Measurements from ENCODE around the gene NAV2.

The NAV2 gene

GRCh38 chr11:19736831-19737230 is 24.2 kb downstream of the NAV2 start:
- H3K4me3 Mint-ChIP-seq: no peak overlapping the region
- no peaks in the 10 kb centered on the region for H3K9me3 Mint-ChIP-seq
- no peak overlapping the region for H3K27ac Mint-ChIP-seq
- H3K27me3 Mint-ChIP-seq (ENCODE audit: low read depth): peaks cover 23% of the 10 kb centered on the region
- H3K36me3 Mint-ChIP-seq (ENCODE audit: low read depth): no peaks in the 10 kb centered on the region
- H3K4me1 Mint-ChIP-seq (ENCODE audit: low read depth): no peaks in the 10 kb centered on the region

- no peak overlapping the region for H3K4me3 Mint-ChIP-seq
- H3K9me3 Mint-ChIP-seq: no peaks in the 10 kb centered on the region
- no peaks in the 10 kb centered on the region for H3K36me3 Mint-ChIP-seq (ENCODE audit: low read depth)
- H3K4me1 Mint-ChIP-seq (ENCODE audit: low read depth): no peaks in the 10 kb centered on the region
- H3K27ac Mint-ChIP-seq: no peak overlapping the region
- H3K27me3 Mint-ChIP-seq (ENCODE audit: low read depth): peaks cover 28% of the 10 kb centered on the region
These were observed 24.9 kb downstream of the NAV2 start for GRCh38 chr11:19737575-19737974.

- Mint-ChIP-seq H3K4me3 (no peak overlapping the region), H3K27me3 (ENCODE audit: low read depth) (peaks cover 28% of the 10 kb centered on the region)
These were observed 25.5 kb downstream of the NAV2 start for GRCh38 chr11:19738124-19738523.

GRCh38 chr11:19739872-19740271 is 27.2 kb downstream of the NAV2 start:
- Mint-ChIP-seq H3K9me3 (no peaks in the 10 kb centered on the region), H3K4me1 (ENCODE audit: low read depth) (no peaks in the 10 kb centered on the region), H3K36me3 (ENCODE audit: low read depth) (no peaks in the 10 kb centered on the region), H3K4me3 (no peak overlapping the region), H3K27me3 (ENCODE audit: low read depth) (peaks cover 28% of the 10 kb centered on the region), H3K27ac (no peak overlapping the region)

More at GRCh38 chr11:19738124-19738523, 25.5 kb downstream of the NAV2 start:
- no peaks in the 10 kb centered on the region for H3K4me1 Mint-ChIP-seq (ENCODE audit: low read depth)
- no peaks in the 10 kb centered on the region for H3K9me3 Mint-ChIP-seq
- H3K27ac Mint-ChIP-seq: no peak overlapping the region
- H3K36me3 Mint-ChIP-seq (ENCODE audit: low read depth): no peaks in the 10 kb centered on the region

GRCh38 chr11:19740586-19740985 is 27.9 kb downstream of the NAV2 start:
- no peaks in the 10 kb centered on the region for H3K4me1 Mint-ChIP-seq (ENCODE audit: low read depth)
- H3K36me3 Mint-ChIP-seq (ENCODE audit: low read depth): no peaks in the 10 kb centered on the region
- no peak overlapping the region for H3K27ac Mint-ChIP-seq
- no peaks in the 10 kb centered on the region for H3K9me3 Mint-ChIP-seq
- H3K27me3 Mint-ChIP-seq (ENCODE audit: low read depth): peaks cover 28% of the 10 kb centered on the region
- no peak overlapping the region for H3K4me3 Mint-ChIP-seq

GRCh38 chr11:19742588-19743292 is 30.1 kb downstream of the NAV2 start:
- Mint-ChIP-seq H3K27me3 (ENCODE audit: low read depth) (peaks cover 20% of the 10 kb centered on the region), H3K4me3 (no peak overlapping the region), H3K9me3 (no peaks in the 10 kb centered on the region), H3K4me1 (ENCODE audit: low read depth) (no peaks in the 10 kb centered on the region), H3K36me3 (ENCODE audit: low read depth) (no peaks in the 10 kb centered on the region), H3K27ac (no peak overlapping the region)

- H3K9me3 Mint-ChIP-seq: no peaks in the 10 kb centered on the region
- peaks cover 19% of the 10 kb centered on the region for H3K27me3 Mint-ChIP-seq (ENCODE audit: low read depth)
- H3K27ac Mint-ChIP-seq: no peak overlapping the region
- no peaks in the 10 kb centered on the region for H3K36me3 Mint-ChIP-seq (ENCODE audit: low read depth)
- H3K4me3 Mint-ChIP-seq: no peak overlapping the region
- no peaks in the 10 kb centered on the region for H3K4me1 Mint-ChIP-seq (ENCODE audit: low read depth)
These were observed 31.0 kb downstream of the NAV2 start for GRCh38 chr11:19743622-19744021.

GRCh38 chr11:19744130-19744529 is 31.5 kb downstream of the NAV2 start:
- Mint-ChIP-seq H3K27ac (no peak overlapping the region), H3K4me3 (no peak overlapping the region), H3K36me3 (ENCODE audit: low read depth) (no peaks in the 10 kb centered on the region), H3K27me3 (ENCODE audit: low read depth) (peaks cover 14% of the 10 kb centered on the region), H3K4me1 (ENCODE audit: low read depth) (no peaks in the 10 kb centered on the region), H3K9me3 (no peaks in the 10 kb centered on the region)

GRCh38 chr11:19746086-19746485 is 33.4 kb downstream of the NAV2 start:
- no peak overlapping the region for H3K4me3 Mint-ChIP-seq
- H3K27me3 Mint-ChIP-seq (ENCODE audit: low read depth): peaks cover 8% of the 10 kb centered on the region
- no peaks in the 10 kb centered on the region for H3K4me1 Mint-ChIP-seq (ENCODE audit: low read depth)

GRCh38 chr11:19747634-19748033 is 35.0 kb downstream of the NAV2 start:
- Mint-ChIP-seq H3K4me3 (no peak overlapping the region), H3K36me3 (ENCODE audit: low read depth) (no peaks in the 10 kb centered on the region), H3K27me3 (ENCODE audit: low read depth) (peaks cover 6% of the 10 kb centered on the region), H3K27ac (no peak overlapping the region), H3K4me1 (ENCODE audit: low read depth) (no peaks in the 10 kb centered on the region), H3K9me3 (no peaks in the 10 kb centered on the region)

More at GRCh38 chr11:19746086-19746485, 33.4 kb downstream of the NAV2 start:
- Mint-ChIP-seq H3K36me3 (ENCODE audit: low read depth) (no peaks in the 10 kb centered on the region), H3K9me3 (no peaks in the 10 kb centered on the region), H3K27ac (no peak overlapping the region)

GRCh38 chr11:19751055-19751454 is 38.4 kb downstream of the NAV2 start:
- H3K27me3 Mint-ChIP-seq (ENCODE audit: low read depth): peaks cover 9% of the 10 kb centered on the region
- no peak overlapping the region for H3K27ac Mint-ChIP-seq
- no peaks in the 10 kb centered on the region for H3K36me3 Mint-ChIP-seq (ENCODE audit: low read depth)
- H3K4me3 Mint-ChIP-seq: no peak overlapping the region
- no peaks in the 10 kb centered on the region for H3K4me1 Mint-ChIP-seq (ENCODE audit: low read depth)
- H3K9me3 Mint-ChIP-seq: no peaks in the 10 kb centered on the region

- H3K4me1 Mint-ChIP-seq (ENCODE audit: low read depth): no peaks in the 10 kb centered on the region
- H3K27me3 Mint-ChIP-seq (ENCODE audit: low read depth): peaks cover 9% of the 10 kb centered on the region
- no peak overlapping the region for H3K4me3 Mint-ChIP-seq
- no peak overlapping the region for H3K27ac Mint-ChIP-seq
- H3K9me3 Mint-ChIP-seq: no peaks in the 10 kb centered on the region
- H3K36me3 Mint-ChIP-seq (ENCODE audit: low read depth): no peaks in the 10 kb centered on the region
These were observed 40.9 kb downstream of the NAV2 start for GRCh38 chr11:19753451-19754106.

- Mint-ChIP-seq H3K36me3 (ENCODE audit: low read depth) (no peaks in the 10 kb centered on the region), H3K4me1 (ENCODE audit: low read depth) (no peaks in the 10 kb centered on the region), H3K27ac (no peak overlapping the region), H3K27me3 (ENCODE audit: low read depth) (peaks cover 6% of the 10 kb centered on the region), H3K9me3 (no peaks in the 10 kb centered on the region), H3K4me3 (no peak overlapping the region)
These were observed 44.2 kb downstream of the NAV2 start for GRCh38 chr11:19756675-19757475.

GRCh38 chr11:19759389-19759788 is 46.8 kb downstream of the NAV2 start:
- Mint-ChIP-seq H3K4me1 (ENCODE audit: low read depth) (no peaks in the 10 kb centered on the region), H3K4me3 (no peak overlapping the region), H3K36me3 (ENCODE audit: low read depth) (no peaks in the 10 kb centered on the region), H3K27ac (no peak overlapping the region), H3K9me3 (no peaks in the 10 kb centered on the region), H3K27me3 (ENCODE audit: low read depth) (peaks cover 11% of the 10 kb centered on the region)

- H3K4me1 Mint-ChIP-seq (ENCODE audit: low read depth): no peaks in the 10 kb centered on the region
- peaks cover 19% of the 10 kb centered on the region for H3K27me3 Mint-ChIP-seq (ENCODE audit: low read depth)
- no peaks in the 10 kb centered on the region for H3K9me3 Mint-ChIP-seq
- no peak overlapping the region for H3K27ac Mint-ChIP-seq
- no peaks in the 10 kb centered on the region for H3K36me3 Mint-ChIP-seq (ENCODE audit: low read depth)
- H3K4me3 Mint-ChIP-seq: no peak overlapping the region
These were observed 49.6 kb downstream of the NAV2 start for GRCh38 chr11:19762266-19762665.

All from T-helper 1 cell treated with Interleukin-12 subunit alpha and Interleukin-12 subunit beta and Interleukin-4 antibody, amounts not matched to agents 30 μg/mL and 1 μg/mL, for 36 hours (primary cell).